ENCODE results near the gene CAMK1D. TPM values are rescaled to one million over a fixed set of nuclear protein-coding genes. Genes with fewer than 3 reads are reported as not detected.

The CAMK1D gene
- total and polyA plus RNA-seq, 2 of the 8 experiments (the other 6 are each of a cell fraction or from before 2014, with no cell fraction given): 3.5 to 10.6 TPM

GRCh38 chr10:12501324-12501723 is 152.0 kb downstream of the CAMK1D start (continued):
- TF ChIP-seq CHD7 (IDR thresholded peaks at IDR 0.05; ENCODE audit: insufficient replicate concordance, low read length) (no peak), SUZ12 (IDR thresholded peaks at IDR 0.05; ENCODE audit: low read length) (no peak), SP2 (IDR thresholded peaks at IDR 0.05; ENCODE audit: low read length) (no peak)

All from H1 (cell line).